Nephron progenitor cell (in vitro differentiated cells): ENCODE results near the gene PITPNC1.
"Not testable (repeated sequence)": the region's sequence is repeated elsewhere in the genome, so short reads cannot be mapped to it uniquely, and the experiment has no call there.

ENCODE experiments used
- DNase-seq: peaks from one replicate; pipeline ENCODE4 v3.0.0; 2021
- H3K27ac Mint-ChIP-seq: 2 replicates; pipeline ENCODE4 v1.8.0; 2021; ENCODE audit warnings: mild to moderate bottlenecking, moderate library complexity, mixed read lengths
- H3K27me3 Mint-ChIP-seq: 2 replicates; pipeline ENCODE4 v1.8.0; 2021; ENCODE audit warnings: mild to moderate bottlenecking, low read depth, mixed read lengths; ENCODE audit not compliant: poor library complexity
- H3K36me3 Mint-ChIP-seq: 2 replicates; pipeline ENCODE4 v1.8.0; 2021; ENCODE audit warnings: low read depth, mixed read lengths
- H3K4me1 Mint-ChIP-seq: 2 replicates; pipeline ENCODE4 v1.8.0; 2021; ENCODE audit warnings: mixed read lengths
- H3K4me3 Mint-ChIP-seq: 2 replicates; pipeline ENCODE4 v1.8.0; 2021; ENCODE audit warnings: mild to moderate bottlenecking, moderate library complexity, mixed read lengths
- H3K9me3 Mint-ChIP-seq: 2 replicates; pipeline ENCODE4 v1.8.0; 2021; ENCODE audit warnings: mild to moderate bottlenecking, moderate library complexity, mixed read lengths
- CTCF ChIP-seq: fragments of 200-600 bp; sonication (generic); IDR thresholded peaks from 2 replicates; pipeline ENCODE4 v1.5.0; 2021; ENCODE audit warnings: antibody characterized with exemption

Gene PITPNC1

GRCh38 chr17:67401598-67402504, 24.8 kb downstream of the PITPNC1 start:
- H3K9me3 Mint-ChIP-seq = peaks cover 20% of the 10 kb centered on the region
- no peak for TF ChIP-seq CTCF
- no peak overlapping the region for H3K27ac Mint-ChIP-seq
- H3K27me3 Mint-ChIP-seq = no peaks in the 10 kb centered on the region
- peaks cover 16% of the 10 kb centered on the region for H3K4me1 Mint-ChIP-seq
- H3K4me3 Mint-ChIP-seq = no peak overlapping the region
- peaks cover 29% of the 10 kb centered on the region for H3K36me3 Mint-ChIP-seq
- no peak for DNase-seq

GRCh38 chr17:67403065-67403464, 26.0 kb downstream of the PITPNC1 start:
- Mint-ChIP-seq H3K27me3 (no peaks in the 10 kb centered on the region), H3K27ac (no peak overlapping the region), H3K4me1 (peaks cover 16% of the 10 kb centered on the region), H3K36me3 (peaks cover 19% of the 10 kb centered on the region), H3K9me3 (peaks cover 11% of the 10 kb centered on the region), H3K4me3 (no peak overlapping the region)
- DNase-seq = no peak
- TF ChIP-seq CTCF = no peak

GRCh38 chr17:67403483-67403882, 26.4 kb downstream of the PITPNC1 start:
- no peak for TF ChIP-seq CTCF
- H3K9me3 Mint-ChIP-seq = peaks cover 8% of the 10 kb centered on the region

GRCh38 chr17:67408455-67408830, 31.4 kb downstream of the PITPNC1 start:
- not testable (repeated sequence) for H3K27me3 Mint-ChIP-seq, H3K4me3 Mint-ChIP-seq
- H3K9me3 Mint-ChIP-seq = peaks cover 17% of the 10 kb centered on the region

More at GRCh38 chr17:67403483-67403882, 26.4 kb downstream of the PITPNC1 start:
- H3K27me3 Mint-ChIP-seq = no peaks in the 10 kb centered on the region
- no peak overlapping the region for H3K27ac Mint-ChIP-seq
- DNase-seq = no peak
- peaks cover 16% of the 10 kb centered on the region for H3K4me1 Mint-ChIP-seq
- H3K36me3 Mint-ChIP-seq = peaks cover 16% of the 10 kb centered on the region
- H3K4me3 Mint-ChIP-seq = no peak overlapping the region

GRCh38 chr17:67411397-67411796, 34.3 kb downstream of the PITPNC1 start:
- Mint-ChIP-seq H3K9me3 (peaks cover 36% of the 10 kb centered on the region), H3K4me3 (no peak overlapping the region), H3K27ac (no peak overlapping the region), H3K36me3 (peaks cover 24% of the 10 kb centered on the region), H3K4me1 (no peaks in the 10 kb centered on the region), H3K27me3 (no peaks in the 10 kb centered on the region)
- DNase-seq = no peak
- TF ChIP-seq CTCF = no peak

More at GRCh38 chr17:67408455-67408830, 31.4 kb downstream of the PITPNC1 start:
- DNase-seq, H3K4me1 Mint-ChIP-seq, H3K36me3 Mint-ChIP-seq: not testable (repeated sequence)
- peak overlapping the region; percentile 88 for H3K27ac Mint-ChIP-seq

- TF ChIP-seq CTCF = no peak
- Mint-ChIP-seq H3K36me3 (peaks cover 24% of the 10 kb centered on the region), H3K4me3 (no peak overlapping the region), H3K9me3 (peaks cover 36% of the 10 kb centered on the region), H3K4me1 (no peaks in the 10 kb centered on the region), H3K27ac (no peak overlapping the region), H3K27me3 (no peaks in the 10 kb centered on the region)
- DNase-seq = no peak
These were observed 35.0 kb downstream of the PITPNC1 start for GRCh38 chr17:67412032-67412431.
